T-helper 2 cell (primary cell): ENCODE measurements around the gene MLIP.
A peak's percentile ranks its signal among the peaks of the same experiment; 100 is the strongest.
"Not testable (repeated sequence)": the region's sequence is repeated elsewhere in the genome, so short reads cannot be mapped to it uniquely, and the experiment has no call there.

Source experiments
- DNase-seq, 5 experiments: peaks; one replicate each; pipeline versions ENCODE4 v3.0.0 to v3.0.0-alpha.2; 2012 to 2022

MLIP gene

DNA sequence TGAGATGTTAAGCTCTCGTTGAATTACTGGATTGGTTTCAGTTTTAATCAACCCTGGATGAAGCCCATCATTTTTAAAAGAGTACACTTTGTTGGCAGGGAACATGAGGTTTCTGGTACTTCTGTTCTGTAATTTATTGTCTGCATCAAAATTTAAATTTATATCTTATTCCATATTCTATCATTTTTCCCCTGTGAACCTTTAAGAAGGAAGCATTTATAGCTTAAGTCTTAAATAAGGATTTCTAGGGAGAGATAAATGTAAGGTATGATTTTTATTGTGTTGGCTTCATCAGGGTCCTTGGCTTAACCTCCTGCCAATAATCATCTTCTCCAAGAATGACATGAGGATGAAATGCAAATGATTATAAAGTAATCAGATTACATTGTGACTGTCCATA, 40.6 kb downstream of the MLIP start:
- no peak for DNase-seq

- no peak for DNase-seq
Observed at GRCh38 chr6:54156650-54157250, 45.5 kb downstream of the MLIP start.

DNA sequence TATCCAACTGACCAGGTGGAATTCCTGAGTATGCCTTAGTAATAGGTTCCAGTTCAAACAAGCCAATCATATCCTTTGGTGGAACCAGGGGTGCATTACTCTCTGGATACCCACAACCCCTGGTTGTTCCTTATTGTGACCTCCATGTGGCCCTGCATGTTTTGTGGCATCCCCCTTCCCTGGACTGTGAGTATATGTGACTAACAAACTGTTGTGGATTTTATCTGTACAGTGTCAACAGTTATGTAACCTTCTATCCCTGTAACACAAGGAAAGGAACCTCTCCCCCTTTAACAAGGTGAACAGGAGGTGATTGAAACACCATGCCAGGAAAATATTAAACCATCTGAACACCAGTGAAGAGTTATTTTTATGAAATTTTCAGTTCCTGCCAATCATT, 46.2 kb downstream of the MLIP start:
- no peak for DNase-seq

DNA sequence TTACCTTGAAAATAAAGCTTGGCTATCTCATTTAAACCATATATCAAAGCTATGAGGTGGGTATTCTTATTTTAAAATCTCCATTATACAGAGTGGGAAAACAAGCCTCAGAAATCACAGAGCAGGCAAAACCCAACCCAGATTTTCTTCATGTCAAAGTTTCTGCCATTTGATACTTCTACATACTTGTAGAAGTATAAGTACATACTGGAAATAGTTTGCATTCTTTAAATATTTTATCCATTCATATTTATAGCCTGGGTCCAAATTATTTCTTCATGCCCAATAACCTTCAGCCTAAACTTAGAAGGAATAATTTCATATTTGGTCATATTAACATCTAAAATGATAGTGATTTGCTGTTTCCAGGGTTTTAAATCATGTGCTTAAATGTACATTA, 61.8 kb downstream of the MLIP start:
- no peak for DNase-seq

- DNase-seq, result no peak
Observed at GRCh38 chr6:54179152-54179551, 67.9 kb downstream of the MLIP start.

GRCh38 chr6:54183616-54184015, 72.4 kb downstream of the MLIP start:
- no peak for DNase-seq

GRCh38 chr6:54185885-54186284, 74.6 kb downstream of the MLIP start:
- no peak for DNase-seq

DNA sequence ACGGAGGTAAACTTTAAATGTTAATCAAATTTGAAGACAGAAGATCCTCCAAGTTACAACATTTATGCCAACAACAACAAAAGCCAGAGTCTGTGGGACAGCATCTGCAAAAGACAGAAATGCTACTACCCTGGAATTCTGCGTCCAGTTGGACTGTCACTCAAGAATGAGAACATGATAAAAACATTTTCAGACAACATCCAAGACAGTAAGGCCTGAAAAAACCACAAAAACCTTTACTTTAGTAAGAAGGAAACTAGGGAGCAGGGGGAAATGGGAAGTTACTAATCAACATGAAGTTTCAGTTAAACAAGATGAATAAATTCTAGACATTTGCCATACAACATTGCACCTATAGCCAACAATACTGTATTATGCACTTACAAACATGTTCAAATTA, 77.6 kb downstream of the MLIP start:
- DNase-seq, result no peak

- DNase-seq, result no peak
Observed at GRCh38 chr6:54191461-54191860, 80.2 kb downstream of the MLIP start.

- no peak for DNase-seq
Observed at GRCh38 chr6:54192993-54193392, 81.8 kb downstream of the MLIP start.

GRCh38 chr6:54193560-54193959, 82.3 kb downstream of the MLIP start:
- DNase-seq, result no peak

GRCh38 chr6:54194067-54194466, 82.8 kb downstream of the MLIP start:
- DNase-seq, result no peak

- DNase-seq, result no peak
Observed at GRCh38 chr6:54195637-54196036, 84.4 kb downstream of the MLIP start.

DNA sequence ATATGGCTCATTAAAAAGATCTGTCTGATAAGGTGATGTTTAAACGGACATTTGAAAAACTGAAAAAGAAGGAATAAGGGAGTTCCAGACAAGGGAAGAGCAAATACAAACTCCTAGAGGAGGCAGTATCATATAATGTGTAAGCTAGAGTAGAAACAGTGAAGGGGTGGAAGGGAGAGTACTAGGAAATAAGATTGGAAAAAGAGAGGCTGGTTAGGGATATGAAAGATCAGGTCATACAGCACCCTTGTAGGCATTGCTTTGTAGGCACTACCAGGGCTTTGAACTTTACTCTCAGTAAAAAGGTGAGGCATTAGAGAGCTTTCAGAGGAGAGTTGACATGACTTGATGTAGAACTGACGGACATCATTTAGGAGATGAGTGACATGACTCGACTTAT, 85.7 kb downstream of the MLIP start:
- DNase-seq, result no peak

DNA sequence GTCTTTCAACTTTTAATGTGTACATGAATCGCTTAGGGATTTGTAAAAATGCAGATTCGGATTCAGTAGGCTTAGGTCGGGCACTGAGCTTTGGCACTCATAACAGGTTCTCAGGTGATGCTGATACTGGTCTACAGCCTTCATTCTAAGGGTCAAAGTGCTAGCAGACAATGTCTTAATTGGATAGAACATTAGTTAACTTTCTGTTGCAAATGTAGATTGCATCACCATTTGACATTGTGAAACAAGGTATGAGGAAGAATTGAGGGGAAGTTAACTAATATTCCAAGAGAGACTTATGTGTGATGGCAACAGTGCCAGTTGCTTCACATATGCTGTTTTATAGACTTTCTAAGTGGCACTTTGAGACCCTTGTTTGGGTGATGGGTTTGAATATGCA, 86.9 kb downstream of the MLIP start:
- DNase-seq, result no peak

DNA sequence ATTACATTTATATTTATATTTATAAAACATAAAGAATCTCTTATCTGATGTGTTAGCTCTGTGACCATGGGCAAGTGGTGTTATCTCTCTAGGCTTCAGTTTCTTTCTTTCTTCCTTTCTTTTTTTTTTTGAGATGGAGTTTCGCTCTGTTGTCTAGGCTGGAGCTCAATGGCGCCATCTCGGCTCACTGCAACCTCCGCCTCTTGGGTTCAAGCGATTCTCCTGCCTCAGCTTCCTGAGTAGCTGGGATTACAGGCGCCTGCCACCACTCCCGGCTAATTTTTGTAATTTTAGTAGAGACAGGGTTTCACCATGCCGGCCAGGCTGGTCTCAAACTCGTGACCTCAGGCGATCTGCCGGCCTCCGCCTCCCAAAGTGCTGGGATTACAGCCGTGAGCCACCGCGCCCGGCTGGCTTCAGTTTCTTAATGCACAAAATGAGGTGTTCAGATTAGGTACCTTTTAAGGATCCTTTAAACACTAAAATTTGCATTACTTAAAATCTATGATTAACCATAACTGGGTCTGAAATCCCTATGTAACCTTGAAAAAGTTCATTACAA, 92.3 kb downstream of the MLIP start:
- not testable (repeated sequence) for DNase-seq

- DNase-seq, result no peak
Observed at GRCh38 chr6:54204921-54205591, 93.8 kb downstream of the MLIP start.

GRCh38 chr6:54206510-54206909, 95.3 kb downstream of the MLIP start:
- no peak for DNase-seq

- not testable (repeated sequence) for DNase-seq
Observed at GRCh38 chr6:54209983-54210382, 98.7 kb downstream of the MLIP start.

GRCh38 chr6:54214286-54214685, 103.0 kb downstream of the MLIP start:
- no peak for DNase-seq

DNA sequence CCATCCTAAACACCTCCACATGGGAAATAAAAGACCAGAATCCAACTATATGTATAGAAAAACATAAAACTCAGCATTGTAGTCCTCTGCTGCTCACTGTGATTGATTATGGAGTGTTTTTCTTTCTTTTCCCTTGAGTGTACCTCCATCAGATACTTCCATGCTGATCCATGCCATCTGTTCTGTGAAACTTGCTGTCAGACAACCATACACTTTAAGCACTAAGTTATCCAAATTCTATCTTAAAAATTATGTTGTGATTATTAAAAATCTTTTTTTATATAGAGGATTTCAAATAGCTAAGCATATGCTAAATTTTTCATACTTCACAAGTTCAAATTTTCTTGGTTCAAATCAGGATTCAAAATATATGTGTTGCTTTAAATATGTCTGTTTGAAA, 105.1 kb downstream of the MLIP start:
- no peak for DNase-seq

GRCh38 chr6:54217018-54217417, 105.8 kb downstream of the MLIP start:
- peak in 1 of 5 experiments; percentile 0 for DNase-seq

GRCh38 chr6:54222217-54222616, 111.0 kb downstream of the MLIP start:
- no peak for DNase-seq

DNA sequence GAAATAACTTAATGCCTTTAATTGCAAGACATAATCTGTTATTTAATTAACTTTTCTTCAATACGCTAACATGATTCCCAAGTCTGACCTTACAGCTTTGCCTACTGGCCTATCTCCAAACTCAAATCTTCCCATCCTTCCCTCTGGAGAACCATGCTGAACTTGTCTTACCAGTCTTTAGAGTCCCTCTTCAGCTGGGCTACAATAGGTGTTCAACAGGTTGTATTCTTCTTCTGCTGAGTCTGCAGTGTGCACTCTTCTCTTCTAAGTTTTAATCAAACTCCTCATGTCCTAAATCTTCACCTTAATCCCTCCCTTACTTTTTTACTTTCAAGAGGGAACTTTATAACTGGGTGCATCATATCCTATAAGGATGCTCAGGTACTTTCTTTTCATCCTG, 121.5 kb downstream of the MLIP start:
- DNase-seq, result no peak

DNA sequence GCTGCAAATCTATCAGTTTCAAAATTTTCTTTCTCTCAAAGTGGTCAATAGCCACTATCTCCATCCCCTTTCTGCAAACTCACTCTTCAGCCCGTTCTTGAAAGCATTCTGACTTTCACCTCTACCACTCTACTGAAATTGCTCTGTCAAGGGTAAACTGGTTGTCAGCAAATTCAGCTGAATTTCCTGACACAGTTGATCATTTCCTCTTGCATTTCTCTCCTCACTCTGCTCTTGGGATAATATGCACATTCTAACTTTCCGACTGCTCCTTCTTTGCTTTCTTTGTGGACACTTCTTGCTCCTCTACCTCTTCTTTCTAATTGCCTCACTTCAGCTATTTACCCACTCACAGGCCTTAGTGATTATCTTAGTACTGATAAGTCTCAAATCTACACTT, 123.3 kb downstream of the MLIP start:
- DNase-seq, result no peak
